PC-3 (cell line): ENCODE data around the gene PDYN. TPM values are rescaled to one million over a fixed set of nuclear protein-coding genes. Genes with fewer than 3 reads are reported as not detected.

Source experiments
- ATAC-seq: fragments of 200-7000 bp; cut with Tn5 transposase; 2 replicates; pipeline ENCODE4 v1.9.1; 2020; ENCODE audit warnings: mild to moderate bottlenecking, moderate library complexity
- BruUV-seq: library from RNA; stranded (reverse); fragments of 400-500 nt; replicated peaks from 2 replicates; lab custom pipeline; 2021; lab: Mats Ljungman, UMichigan
- CTCF ChIA-PET: fragments of 300-600 bp; sonication (Branson Sonifier 250); formaldehyde crosslinking; loops from one replicate; lab custom pipeline; 2022; ENCODE audit warnings: antibody characterized with exemption; lab: Charles Lee
- POLR2A ChIA-PET: fragments of 300-600 bp; sonication (Branson Sonifier 250); formaldehyde crosslinking; loops from one replicate; lab custom pipeline; 2022; ENCODE audit warnings: antibody characterized with exemption; ENCODE audit not compliant: unreplicated experiment; lab: Charles Lee
- DNase-seq: peaks from one replicate; pipeline ENCODE4 v3.0.0-alpha.2; 2015
- H2AFZ ChIP-seq: fragments of 300-600 bp; sonication (generic); 2 replicates; pipeline ENCODE4 v1.6.0; 2016; ENCODE audit warnings: antibody characterized with exemption, low read length
- H3F3A ChIP-seq: fragments of 300-600 bp; sonication (generic); one replicate; pipeline ENCODE4 v1.6.0; 2017; ENCODE audit warnings: antibody characterized with exemption, low read length, control low read depth, mild to moderate bottlenecking; ENCODE audit not compliant: unreplicated experiment
- H3K27ac ChIP-seq: fragments of 300-600 bp; sonication (generic); 2 replicates; pipeline ENCODE4 v1.5.1; 2016; ENCODE audit warnings: mild to moderate bottlenecking, low read length
- H3K27me3 ChIP-seq: fragments of 300-600 bp; sonication (generic); 2 replicates; pipeline ENCODE4 v1.6.1; 2016; ENCODE audit warnings: low read length, mixed read lengths
- H3K36me3 ChIP-seq: fragments of 300-600 bp; sonication (generic); 2 replicates; pipeline ENCODE4 v1.6.1; 2016; ENCODE audit warnings: low read depth, mixed run types, low read length, mixed read lengths
- H3K4me1 ChIP-seq: fragments of 300-600 bp; sonication (generic); 2 replicates; pipeline ENCODE4 v1.5.1; 2016; ENCODE audit warnings: low read length; ENCODE audit not compliant: insufficient read depth
- H3K4me2 ChIP-seq: fragments of 300-600 bp; sonication (generic); 2 replicates; pipeline ENCODE4 v1.6.0; 2016; ENCODE audit warnings: low read length
- H3K4me3 ChIP-seq: fragments of 300-600 bp; sonication (generic); 2 replicates; pipeline ENCODE4 v1.5.1; 2016; ENCODE audit warnings: mild to moderate bottlenecking, low read length, mixed read lengths
- H3K79me2 ChIP-seq: fragments of 300-600 bp; sonication (generic); 2 replicates; pipeline ENCODE4 v1.6.1; 2017; ENCODE audit warnings: low read length, mixed read lengths
- H3K9ac ChIP-seq: fragments of 300-600 bp; sonication (generic); 2 replicates; pipeline ENCODE4 v1.6.0; 2016; ENCODE audit warnings: mild to moderate bottlenecking, low read length
- H3K9me2 ChIP-seq: fragments of 300-600 bp; sonication (generic); replicated peaks from 2 replicates; pipeline ENCODE4 v1.6.1; 2016; ENCODE audit warnings: mixed run types, low read length, mixed read lengths
- H3K9me3 ChIP-seq: fragments of 300-600 bp; sonication (generic); 2 replicates; pipeline ENCODE4 v1.6.1; 2016; ENCODE audit warnings: low read length, mixed read lengths
- H4K20me1 ChIP-seq: fragments of 300-600 bp; sonication (generic); 2 replicates; pipeline ENCODE4 v1.6.1; 2016; ENCODE audit warnings: low read length, mixed read lengths
- EZH2 ChIP-seq: fragments of 300-600 bp; sonication (generic); IDR thresholded peaks from one replicate; pipeline ENCODE4 v1.6.1; 2017; ENCODE audit warnings: antibody characterized with exemption, mild to moderate bottlenecking, low read length; ENCODE audit not compliant: unreplicated experiment
- EZH2phosphoT487 ChIP-seq: fragments of 300-600 bp; sonication (generic); IDR thresholded peaks from 2 replicates; pipeline ENCODE4 v1.6.1; 2018; ENCODE audit warnings: mild to moderate bottlenecking, antibody characterized with exemption, low read length, borderline replicate concordance
- intact Hi-C: fragments of 100-400 bp; cut with micrococcal nuclease; formaldehyde crosslinking; loops from 2 replicates; pipeline ENCODE4 v1.9.0; 2023
- total RNA-seq: library from RNA; depleted of rRNA; stranded (reverse); fragments of >200 nt; gene quantifications from 2 replicates; pipeline ENCODE4 v1.2.3, GENCODE V29; 2014
- TF ChIP-seq, protein P1 (sequence below): fragments of 300-600 bp; sonication (generic); conservative IDR thresholded peaks from 2 replicates; pipeline ENCODE4 v1.5.1; 2017; ENCODE audit warnings: antibody characterized with exemption, low read depth, mild to moderate bottlenecking, low read length

The PDYN gene
- total RNA-seq, 1 experiment from 2014 or later, result not detected

DNA sequence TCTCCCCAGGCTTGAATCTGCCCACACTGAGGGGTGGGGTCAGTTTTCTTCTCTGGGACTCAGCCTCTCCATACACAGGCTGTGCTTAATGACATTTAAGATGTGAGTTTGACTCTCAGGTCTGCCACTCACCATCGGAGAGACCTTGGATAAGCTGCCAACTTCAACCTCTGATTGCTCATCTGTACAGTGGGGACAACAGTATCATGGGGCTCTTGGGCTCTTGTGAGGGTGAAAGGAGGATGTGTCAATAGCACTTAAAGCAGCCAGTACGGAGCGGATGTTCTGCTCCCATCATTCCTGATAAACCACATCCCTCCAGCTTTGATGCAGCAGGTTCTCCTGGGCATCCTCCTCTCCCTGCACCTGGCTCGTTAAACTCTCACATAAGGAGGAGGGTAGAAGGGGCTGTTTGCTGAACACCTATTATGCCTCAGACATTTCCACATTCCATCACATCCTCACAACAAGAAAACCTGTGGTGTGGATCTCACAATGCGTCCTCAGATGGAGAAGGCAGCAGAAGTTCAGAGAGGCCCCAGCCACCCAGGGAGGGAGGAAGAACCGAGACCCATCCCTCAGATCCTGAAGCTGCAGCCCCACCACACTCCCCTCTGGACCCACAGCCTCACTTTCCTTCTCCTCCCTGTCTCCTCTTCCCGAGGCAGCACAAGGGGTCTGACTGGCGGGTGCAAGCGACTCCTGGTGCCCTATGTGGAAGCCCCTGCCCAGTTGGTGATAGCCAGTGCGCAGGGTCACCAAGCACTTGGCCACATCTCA lies 1.9 kb upstream of the PDYN start:
- H3K9me3 ChIP-seq, result no peaks in the 10 kb centered on the region
- CTCF ChIA-PET, result no interaction called here
- ATAC-seq (no peak), DNase-seq (no peak)
- no peak overlapping the region for H3K4me3 ChIP-seq
- H3K4me1 ChIP-seq, result no peaks in the 10 kb centered on the region
- no TSS peak for BruUV-seq
- H3K36me3 ChIP-seq, result no peaks in the 10 kb centered on the region
- no peaks in the 10 kb centered on the region for H3K79me2 ChIP-seq
- POLR2A ChIA-PET, result no interaction called here
- no peaks in the 10 kb centered on the region for H3K9me2 ChIP-seq
- H3K9ac ChIP-seq, result no peak overlapping the region
- 0 out of 2 replicates have a peak, but pooled peaks cover 6% of the 10 kb centered on the region for H4K20me1 ChIP-seq
- TF ChIP-seq EZH2 (no peak), EZH2phosphoT487 (no peak)
- TF ChIP-seq, protein P1, sequence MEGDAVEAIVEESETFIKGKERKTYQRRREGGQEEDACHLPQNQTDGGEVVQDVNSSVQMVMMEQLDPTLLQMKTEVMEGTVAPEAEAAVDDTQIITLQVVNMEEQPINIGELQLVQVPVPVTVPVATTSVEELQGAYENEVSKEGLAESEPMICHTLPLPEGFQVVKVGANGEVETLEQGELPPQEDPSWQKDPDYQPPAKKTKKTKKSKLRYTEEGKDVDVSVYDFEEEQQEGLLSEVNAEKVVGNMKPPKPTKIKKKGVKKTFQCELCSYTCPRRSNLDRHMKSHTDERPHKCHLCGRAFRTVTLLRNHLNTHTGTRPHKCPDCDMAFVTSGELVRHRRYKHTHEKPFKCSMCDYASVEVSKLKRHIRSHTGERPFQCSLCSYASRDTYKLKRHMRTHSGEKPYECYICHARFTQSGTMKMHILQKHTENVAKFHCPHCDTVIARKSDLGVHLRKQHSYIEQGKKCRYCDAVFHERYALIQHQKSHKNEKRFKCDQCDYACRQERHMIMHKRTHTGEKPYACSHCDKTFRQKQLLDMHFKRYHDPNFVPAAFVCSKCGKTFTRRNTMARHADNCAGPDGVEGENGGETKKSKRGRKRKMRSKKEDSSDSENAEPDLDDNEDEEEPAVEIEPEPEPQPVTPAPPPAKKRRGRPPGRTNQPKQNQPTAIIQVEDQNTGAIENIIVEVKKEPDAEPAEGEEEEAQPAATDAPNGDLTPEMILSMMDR, result no peak
- H2AFZ ChIP-seq, result no peak overlapping the region
- intact Hi-C loops, result no loop called here
- H3K4me2 ChIP-seq, result no peak overlapping the region
- no peak overlapping the region for H3K27ac ChIP-seq
- peaks cover 96% of the 10 kb centered on the region for H3K27me3 ChIP-seq
- H3F3A ChIP-seq, result no peaks in the 10 kb centered on the region

DNA sequence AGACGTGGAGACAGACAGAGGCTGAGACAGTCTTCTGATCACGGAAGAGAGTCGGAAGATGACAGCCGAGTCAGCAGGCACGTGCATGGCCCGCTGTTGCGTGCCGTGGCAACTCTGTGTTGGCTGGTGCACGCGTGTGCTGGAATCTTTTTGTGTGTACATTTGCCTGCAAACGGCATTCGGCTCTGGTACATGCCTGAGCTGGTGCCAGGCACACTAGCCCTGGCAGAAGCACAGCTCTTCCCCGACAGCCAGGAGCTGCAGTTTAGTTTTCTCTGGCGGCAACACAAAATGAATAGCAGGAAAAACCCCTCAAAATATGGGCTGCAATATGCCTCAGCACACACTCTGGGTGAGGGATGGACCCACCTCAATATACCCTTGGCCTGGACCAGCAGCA lies 769 bp upstream of the PDYN start:
- BruUV-seq, result no TSS peak
- Histone ChIP-seq H3K4me3 (no peak overlapping the region), H3K79me2 (no peaks in the 10 kb centered on the region), H3K9me2 (no peaks in the 10 kb centered on the region), H3K4me2 (no peak overlapping the region), H3K27me3 (peaks cover 98% of the 10 kb centered on the region), H3K9me3 (no peaks in the 10 kb centered on the region), H3F3A (no peaks in the 10 kb centered on the region), H3K4me1 (no peaks in the 10 kb centered on the region), H2AFZ (no peak overlapping the region), H3K36me3 (no peaks in the 10 kb centered on the region), H3K27ac (no peak overlapping the region), H4K20me1 (0 out of 2 replicates have a peak, but pooled peaks cover 6% of the 10 kb centered on the region), H3K9ac (no peak overlapping the region)
- TF ChIP-seq EZH2phosphoT487 (no peak), EZH2 (peak; percentile 12)
- DNase-seq (no peak), ATAC-seq (no peak)
- ChIA-PET POLR2A (no interaction called here), CTCF (no interaction called here)
- intact Hi-C loops, result no loop called here

DNA sequence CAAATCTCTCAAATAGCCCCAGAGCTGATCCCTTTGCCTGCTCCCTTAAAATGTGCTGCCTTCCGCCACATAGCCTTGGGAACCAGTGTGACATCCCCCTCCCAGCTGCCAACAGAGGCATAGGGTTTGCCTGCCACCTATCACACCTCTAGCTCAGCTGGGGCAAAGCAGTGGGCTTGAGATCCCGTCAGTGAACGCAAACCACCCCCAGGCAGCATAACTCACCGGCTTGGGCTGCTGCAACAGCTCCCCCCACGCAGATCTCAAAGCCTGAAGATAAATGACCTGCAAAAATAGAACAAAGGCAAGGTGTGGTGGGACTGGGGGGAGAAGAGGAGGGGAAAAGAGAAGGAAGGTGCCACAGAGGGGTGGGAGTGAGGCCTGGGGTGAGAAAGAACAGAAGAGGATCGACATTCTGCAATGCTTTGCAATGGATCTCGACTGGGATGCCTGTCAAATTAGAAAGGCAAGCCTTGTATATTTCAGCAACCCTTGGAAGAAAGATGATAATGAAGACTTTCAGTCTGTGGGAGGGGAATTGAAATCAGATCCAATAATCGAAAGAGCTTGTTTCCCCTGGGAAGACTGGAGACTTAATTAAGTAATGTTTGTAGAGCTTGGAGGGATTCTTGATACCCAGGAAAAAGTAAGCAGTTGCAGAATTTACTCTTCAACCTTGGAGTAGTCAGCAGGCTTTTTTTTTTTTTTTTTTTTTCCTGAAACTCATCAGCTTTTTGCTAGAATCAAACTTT lies 1.3 kb downstream of the PDYN start:
- no peaks in the 10 kb centered on the region for H3K79me2 ChIP-seq
- no peaks in the 10 kb centered on the region for H3K36me3 ChIP-seq
- no TSS peak for BruUV-seq
- no peaks in the 10 kb centered on the region for H3F3A ChIP-seq
- no peak for ATAC-seq
- H3K9ac ChIP-seq, result no peak overlapping the region
- H3K27me3 ChIP-seq, result peaks cover 89% of the 10 kb centered on the region
- H3K9me3 ChIP-seq, result no peaks in the 10 kb centered on the region
- H2AFZ ChIP-seq, result no peak overlapping the region
- intact Hi-C loops, result no loop called here
- H3K4me3 ChIP-seq, result no peak overlapping the region
- no peak for DNase-seq
- TF ChIP-seq EZH2phosphoT487 (no peak), EZH2 (no peak)
- TF ChIP-seq, protein P1, result no peak
- H3K9me2 ChIP-seq, result no peaks in the 10 kb centered on the region
- H3K27ac ChIP-seq, result no peak overlapping the region
- no peak overlapping the region for H3K4me2 ChIP-seq
- no peaks in the 10 kb centered on the region for H4K20me1 ChIP-seq
- POLR2A ChIA-PET, result no interaction called here
- CTCF ChIA-PET, result no interaction called here
- H3K4me1 ChIP-seq, result no peaks in the 10 kb centered on the region
